HEK293 (cell line): ENCODE results near the gene ATP5F1B.

Experiments used
- BCL6B ChIP-seq: fragments of 450-650 bp; formaldehyde crosslinking; IDR thresholded peaks from 2 replicates; pipeline ENCODE4 v1.5.1; 2017; ENCODE audit warnings: missing biosample characterization, missing genetic modification characterization
- EGR2 ChIP-seq: fragments of 450-650 bp; formaldehyde crosslinking; IDR thresholded peaks from 2 replicates; pipeline ENCODE4 v1.5.1; 2016; ENCODE audit warnings: low read depth, missing biosample characterization, missing genetic modification characterization
- GLIS1 ChIP-seq: fragments of 450-650 bp; formaldehyde crosslinking; IDR thresholded peaks from 2 replicates; pipeline ENCODE4 v1.5.1; 2016; ENCODE audit warnings: missing biosample characterization, missing genetic modification characterization
- IKZF3 ChIP-seq: fragments of 450-650 bp; IDR thresholded peaks from 2 replicates; pipeline ENCODE4 v1.5.0; 2018; ENCODE audit warnings: missing biosample characterization, mild to moderate bottlenecking, missing genetic modification characterization, moderate library complexity
- KLF10 ChIP-seq: fragments of 450-650 bp; IDR thresholded peaks from 2 replicates; pipeline ENCODE4 v1.5.1; 2018; ENCODE audit warnings: missing biosample characterization, mild to moderate bottlenecking, missing genetic modification characterization
- KLF16 ChIP-seq: fragments of 450-650 bp; formaldehyde crosslinking; IDR thresholded peaks from 2 replicates; pipeline ENCODE4 v1.5.1; 2017; ENCODE audit warnings: missing biosample characterization, missing genetic modification characterization
- KLF8 ChIP-seq: fragments of 450-650 bp; formaldehyde crosslinking; IDR thresholded peaks from 2 replicates; pipeline ENCODE4 v1.5.1; 2016; ENCODE audit warnings: missing biosample characterization, missing genetic modification characterization
- KLF9 ChIP-seq: fragments of 450-650 bp; formaldehyde crosslinking; IDR thresholded peaks from 2 replicates; pipeline ENCODE4 v1.5.1; 2016; ENCODE audit warnings: missing biosample characterization, missing genetic modification characterization, low read depth
- OVOL3 ChIP-seq: fragments of 450-650 bp; formaldehyde crosslinking; IDR thresholded peaks from 2 replicates; pipeline ENCODE4 v1.5.1; 2016; ENCODE audit warnings: missing biosample characterization, missing genetic modification characterization
- SALL2 ChIP-seq: fragments of 450-650 bp; formaldehyde crosslinking; IDR thresholded peaks from 2 replicates; pipeline ENCODE4 v1.5.0; 2017; ENCODE audit warnings: missing biosample characterization, mild to moderate bottlenecking, missing genetic modification characterization, borderline replicate concordance
- SCRT2 ChIP-seq: fragments of 450-650 bp; formaldehyde crosslinking; IDR thresholded peaks from 2 replicates; pipeline ENCODE4 v1.5.1; 2016; ENCODE audit warnings: missing biosample characterization, missing genetic modification characterization
- SP3 ChIP-seq: fragments of 450-650 bp; formaldehyde crosslinking; IDR thresholded peaks from 2 replicates; pipeline ENCODE4 v1.5.1; 2016; ENCODE audit warnings: missing biosample characterization, missing genetic modification characterization
- TRIM28 ChIP-seq: IDR thresholded peaks from 2 replicates; pipeline ENCODE4 v1.6.1; 2011; ENCODE audit warnings: low read length, control low read depth, borderline replicate concordance
- TSHZ1 ChIP-seq: fragments of 450-650 bp; formaldehyde crosslinking; IDR thresholded peaks from 2 replicates; pipeline ENCODE4 v1.5.1; 2016; ENCODE audit warnings: missing biosample characterization, missing genetic modification characterization, borderline replicate concordance
- YY2 ChIP-seq: fragments of 450-650 bp; formaldehyde crosslinking; IDR thresholded peaks from 2 replicates; pipeline ENCODE4 v1.5.1; 2016; ENCODE audit warnings: missing biosample characterization, missing genetic modification characterization
- ZBTB17 ChIP-seq: fragments of 450-650 bp; formaldehyde crosslinking; IDR thresholded peaks from 2 replicates; pipeline ENCODE4 v1.5.1; 2016; ENCODE audit warnings: missing biosample characterization, missing genetic modification characterization
- ZNF155 ChIP-seq: fragments of 450-650 bp; formaldehyde crosslinking; IDR thresholded peaks from 2 replicates; pipeline ENCODE4 v1.5.1; 2016; ENCODE audit warnings: missing biosample characterization, missing genetic modification characterization
- ZNF23 ChIP-seq: fragments of 450-650 bp; formaldehyde crosslinking; IDR thresholded peaks from 2 replicates; pipeline ENCODE4 v1.5.1; 2016; ENCODE audit warnings: missing biosample characterization, missing genetic modification characterization, borderline replicate concordance
- ZNF335 ChIP-seq: fragments of 450-650 bp; formaldehyde crosslinking; conservative IDR thresholded peaks from 2 replicates; pipeline ENCODE4 v1.5.1; 2016; ENCODE audit warnings: missing biosample characterization, missing genetic modification characterization
- ZNF580 ChIP-seq: fragments of 450-650 bp; formaldehyde crosslinking; IDR thresholded peaks from 2 replicates; pipeline ENCODE4 v1.5.1; 2016; ENCODE audit warnings: missing biosample characterization, missing genetic modification characterization
- ZNF747 ChIP-seq: fragments of 450-650 bp; formaldehyde crosslinking; IDR thresholded peaks from 2 replicates; pipeline ENCODE4 v1.5.1; 2016; ENCODE audit warnings: missing biosample characterization, missing genetic modification characterization
- ZNF777 ChIP-seq: fragments of 450-650 bp; formaldehyde crosslinking; IDR thresholded peaks from 2 replicates; pipeline ENCODE4 v1.5.1; 2017; ENCODE audit warnings: missing biosample characterization, missing genetic modification characterization, borderline replicate concordance
- TF ChIP-seq, protein P1 (sequence below): fragments of 450-650 bp; formaldehyde crosslinking; IDR thresholded peaks from 2 replicates; pipeline ENCODE4 v1.5.1; 2016; ENCODE audit warnings: missing biosample characterization, missing genetic modification characterization

ATP5F1B gene

GRCh38 chr12:56688129-56688845 is 42.5 kb upstream of the ATP5F1B start, which contains the start of gene PTGES3 (continued):
- TF ChIP-seq KLF10 (tag by site-specific recombination) (peak; percentile 93), SP3 (tag by site-specific recombination) (peak; percentile 91), OVOL3 (tag by site-specific recombination) (peak; percentile 79; the same call in 1 of the 2 replicates), YY2 (tag by site-specific recombination) (peak; percentile 20; the same call in 1 of the 2 replicates), KLF8 (tag by site-specific recombination) (peak; percentile 95), KLF9 (tag by site-specific recombination) (peak; percentile 87), ZNF335 (tag by site-specific recombination) (peak; percentile 77), SCRT2 (tag by site-specific recombination) (0 out of 2 replicates have a peak, but pooled peaks have one; percentile 36), IKZF3 (peak; percentile 92), ZNF155 (no peak), ZBTB17 (peak; percentile 78; the same call in 1 of the 2 replicates), ZNF580 (tag by site-specific recombination) (0 out of 2 replicates have a peak, but pooled peaks have one; percentile 11), TRIM28 (0 out of 2 replicates have a peak, but pooled peaks have one; percentile 35), EGR2 (tag by site-specific recombination) (peak; percentile 89), TSHZ1 (tag by site-specific recombination) (0 out of 2 replicates have a peak, but pooled peaks have one; percentile 12), KLF16 (peak; percentile 30; the same call in 1 of the 2 replicates), BCL6B (tag by site-specific recombination) (peak; percentile 79), ZNF23 (no peak), ZNF747 (no peak), GLIS1 (tag by site-specific recombination) (peak; percentile 77), ZNF777 (no peak), SALL2 (tag by site-specific recombination) (no peak)
- TF ChIP-seq, protein P1, sequence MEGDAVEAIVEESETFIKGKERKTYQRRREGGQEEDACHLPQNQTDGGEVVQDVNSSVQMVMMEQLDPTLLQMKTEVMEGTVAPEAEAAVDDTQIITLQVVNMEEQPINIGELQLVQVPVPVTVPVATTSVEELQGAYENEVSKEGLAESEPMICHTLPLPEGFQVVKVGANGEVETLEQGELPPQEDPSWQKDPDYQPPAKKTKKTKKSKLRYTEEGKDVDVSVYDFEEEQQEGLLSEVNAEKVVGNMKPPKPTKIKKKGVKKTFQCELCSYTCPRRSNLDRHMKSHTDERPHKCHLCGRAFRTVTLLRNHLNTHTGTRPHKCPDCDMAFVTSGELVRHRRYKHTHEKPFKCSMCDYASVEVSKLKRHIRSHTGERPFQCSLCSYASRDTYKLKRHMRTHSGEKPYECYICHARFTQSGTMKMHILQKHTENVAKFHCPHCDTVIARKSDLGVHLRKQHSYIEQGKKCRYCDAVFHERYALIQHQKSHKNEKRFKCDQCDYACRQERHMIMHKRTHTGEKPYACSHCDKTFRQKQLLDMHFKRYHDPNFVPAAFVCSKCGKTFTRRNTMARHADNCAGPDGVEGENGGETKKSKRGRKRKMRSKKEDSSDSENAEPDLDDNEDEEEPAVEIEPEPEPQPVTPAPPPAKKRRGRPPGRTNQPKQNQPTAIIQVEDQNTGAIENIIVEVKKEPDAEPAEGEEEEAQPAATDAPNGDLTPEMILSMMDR (tag by site-specific recombination): peak; percentile 63; the same call in 1 of the 2 replicates
